Hematopoietic multipotent progenitor cell (in vitro differentiated cells): ENCODE data around the gene GGNBP2. TPM values are rescaled to one million over a fixed set of nuclear protein-coding genes. Genes with fewer than 3 reads are reported as not detected.

ENCODE experiments used
- DNase-seq, 3 donors: peaks; one replicate each; pipeline ENCODE4 v3.0.0-alpha.2; 2011 to 2015; ENCODE audit warnings: low read depth in 2 of 3, low spot score in 2 of 3
- total RNA-seq: library from RNA; depleted of rRNA; stranded (reverse); fragments of >200 nt; gene quantifications from one replicate; pipeline ENCODE4 v1.2.3, GENCODE V29; 2012

Gene GGNBP2
- total RNA-seq, 1 donor = 62.7 TPM

DNA sequence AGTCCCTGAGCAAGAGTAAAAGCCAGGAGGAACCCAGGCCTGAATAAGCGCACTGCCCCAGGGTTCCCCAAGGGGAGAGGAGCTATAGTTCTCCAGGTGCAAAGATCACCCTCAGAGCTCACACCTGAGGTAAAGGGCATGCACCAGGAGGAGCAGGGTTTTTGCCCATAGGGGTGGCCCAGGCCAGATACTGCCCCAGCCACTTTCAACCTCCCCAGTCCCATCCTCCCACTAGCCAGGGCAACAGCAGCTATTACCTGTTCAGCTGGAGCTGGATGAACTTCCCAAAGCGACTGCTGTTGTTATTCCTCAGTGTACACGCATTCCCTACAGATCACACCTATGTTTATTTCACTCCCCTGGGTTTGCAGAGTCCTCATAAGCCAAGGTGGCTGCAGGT, 29.9 kb upstream of the GGNBP2 start:
- DNase-seq = no peak

DNA sequence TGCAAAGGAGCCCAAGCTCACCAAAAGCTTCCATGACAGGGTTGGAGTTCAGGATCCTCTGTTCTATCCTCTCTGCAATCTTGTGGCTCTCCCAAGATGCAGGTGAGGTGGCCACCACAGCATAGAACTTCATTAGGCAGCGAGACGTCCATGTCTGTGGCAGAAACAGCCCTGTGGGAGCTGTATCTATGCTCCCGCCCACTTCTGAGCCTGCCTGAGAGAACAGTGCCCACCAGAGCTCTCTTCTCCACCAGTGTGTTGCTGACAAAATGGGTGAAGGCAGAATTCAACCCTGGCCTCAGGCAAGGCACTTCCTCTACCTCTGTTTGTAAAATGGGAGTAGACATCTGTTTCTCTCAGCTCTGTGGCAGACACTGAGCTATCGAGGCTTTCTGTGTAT, 28.9 kb upstream of the GGNBP2 start:
- DNase-seq = no peak

DNA sequence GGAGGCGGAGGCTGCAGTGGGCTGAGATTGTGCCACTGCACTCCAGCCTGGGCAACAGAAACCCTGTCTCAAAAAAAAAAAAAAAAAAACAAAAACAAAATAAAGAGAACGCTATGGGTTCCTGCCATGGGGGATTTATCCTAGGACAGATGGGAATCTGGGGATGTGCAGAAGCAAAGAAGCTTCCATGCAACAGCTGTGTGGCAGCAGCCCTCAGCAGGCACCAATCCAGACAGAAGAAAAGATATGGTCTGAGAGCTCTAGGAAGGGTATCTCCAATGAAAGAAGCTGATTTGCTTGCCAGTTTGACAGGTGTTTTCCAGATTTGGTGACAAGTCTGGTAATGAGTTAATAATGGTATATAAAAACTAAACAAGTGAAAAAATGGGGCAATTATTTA, 21.6 kb upstream of the GGNBP2 start:
- DNase-seq = no peak

DNA sequence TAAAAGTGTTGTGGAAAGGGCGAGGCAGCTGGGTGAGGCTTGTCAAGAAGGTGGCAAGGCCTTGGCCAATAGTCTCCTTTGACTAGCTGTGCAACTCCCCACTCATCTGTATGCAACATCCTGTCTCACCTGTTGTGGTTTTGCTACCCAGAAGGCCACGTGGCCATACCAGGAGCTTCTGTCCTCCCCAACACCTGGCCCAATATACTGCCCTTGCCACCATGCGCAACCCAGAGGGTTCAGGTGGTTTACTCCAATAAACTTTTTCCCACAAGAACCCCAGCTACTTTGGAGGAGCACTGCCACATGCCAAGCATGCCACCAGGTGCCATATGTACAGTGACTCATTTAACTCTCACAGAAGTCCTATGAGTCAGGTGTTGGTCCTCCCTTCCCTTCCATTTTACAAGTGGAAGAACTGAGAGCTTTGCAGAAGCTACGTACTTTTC, 20.3 kb upstream of the GGNBP2 start:
- no peak for DNase-seq

GRCh38 chr17:36525113-36525512, 19.6 kb upstream of the GGNBP2 start:
- DNase-seq = no peak

GRCh38 chr17:36525888-36526287, 18.8 kb upstream of the GGNBP2 start:
- no peak for DNase-seq

GRCh38 chr17:36527621-36528250, 17.0 kb upstream of the GGNBP2 start:
- no peak for DNase-seq

GRCh38 chr17:36529121-36529520, 15.6 kb upstream of the GGNBP2 start:
- no peak for DNase-seq

- DNase-seq = no peak
These were observed 12.2 kb upstream of the GGNBP2 start for GRCh38 chr17:36532435-36532975.

DNA sequence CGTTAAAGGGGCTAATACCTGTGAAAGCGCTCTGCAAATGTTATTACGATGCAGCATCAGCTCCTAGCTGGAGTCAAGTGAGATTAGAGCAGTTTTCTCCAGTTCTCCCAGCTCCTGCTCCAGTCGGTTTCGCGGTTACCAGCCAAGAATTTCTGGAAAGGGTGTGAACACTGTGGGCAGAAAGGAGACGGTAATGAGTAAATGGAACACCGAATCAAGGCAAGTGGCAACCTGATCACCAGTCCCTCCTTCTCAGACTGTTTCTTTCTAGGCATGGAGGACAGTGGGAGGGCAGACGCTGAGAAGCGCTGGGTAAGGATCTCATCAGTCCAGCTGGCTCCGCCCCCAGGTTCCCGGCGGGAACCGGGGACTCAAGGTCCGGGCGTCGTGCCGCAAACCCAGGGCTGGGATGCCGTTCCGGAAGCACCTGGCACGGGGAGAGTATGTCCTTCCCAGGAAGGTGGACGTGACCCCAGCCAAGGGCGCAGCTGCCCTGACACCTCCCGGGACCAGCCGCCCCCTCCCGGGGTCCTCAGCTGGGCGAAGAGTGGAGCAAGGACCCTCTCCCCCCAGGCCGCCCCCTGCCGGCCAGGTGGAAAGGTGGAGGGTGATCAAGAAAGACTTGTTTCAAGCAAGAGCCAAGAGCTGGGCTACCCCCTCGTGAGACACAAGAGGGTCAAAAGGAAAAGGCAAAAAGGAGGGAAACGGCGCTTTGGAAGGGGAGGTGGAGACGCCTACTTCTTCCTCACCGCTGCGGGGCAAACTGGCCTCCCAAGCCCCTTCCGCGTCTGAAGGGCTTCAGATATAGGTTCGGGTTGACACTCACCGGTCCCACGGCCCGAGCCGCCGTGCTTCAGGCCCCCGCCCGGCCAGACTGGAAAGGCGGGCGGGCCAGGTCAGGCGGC, 10.5 kb upstream of the GGNBP2 start:
- peak; percentile 6 to 44 (median 41) for DNase-seq

DNA sequence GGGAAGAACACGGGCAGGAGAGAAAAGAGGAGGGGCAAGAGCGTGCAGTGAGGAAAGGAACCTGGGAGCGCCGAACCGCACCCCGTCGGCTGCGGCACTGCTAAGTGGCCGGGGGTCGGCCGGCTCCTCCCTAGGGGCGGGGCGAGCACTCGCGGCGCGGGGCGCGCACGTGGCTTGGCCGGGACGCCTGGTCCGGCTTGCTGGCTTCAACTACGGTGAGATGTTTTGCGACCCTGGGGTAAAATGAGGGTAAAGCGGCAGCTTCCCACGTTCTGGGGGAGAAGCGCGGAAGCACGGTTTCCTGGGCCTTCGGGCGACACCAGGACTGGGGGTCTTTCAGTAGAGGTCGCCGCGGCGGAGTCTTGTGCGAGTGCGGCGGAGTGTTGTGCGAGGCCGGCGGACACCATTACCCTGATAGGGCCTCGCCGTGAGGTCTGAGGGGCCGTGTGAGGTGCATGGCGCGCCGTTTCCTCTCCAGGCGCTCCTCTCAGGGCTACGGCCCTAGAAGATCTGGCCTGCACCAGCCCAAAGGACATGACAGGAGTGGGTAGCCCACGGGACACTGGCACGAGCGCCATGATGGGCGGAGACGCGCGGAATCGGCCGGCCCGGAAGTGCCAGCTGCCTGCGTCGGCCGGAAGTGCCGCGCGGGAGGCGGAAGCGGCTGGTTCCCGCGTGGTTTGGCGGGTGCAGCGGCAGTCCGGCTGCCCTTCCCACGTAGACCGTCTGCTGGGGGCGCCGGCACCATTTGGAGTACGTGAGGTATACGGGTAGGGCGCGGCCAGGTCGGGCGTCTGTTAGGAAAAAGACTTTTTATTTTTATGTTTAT, 9.7 kb upstream of the GGNBP2 start, which contains the start of the genes MYO19 and PIGW:
MYO19 (minus strand) TSS at position 29 of the 829 bp plus-strand sequence. CDS start 2,330 bp downstream, outside the sequence.
PIGW (plus strand) TSS at position 148 of the 829 bp plus-strand sequence. CDS start 2,115 bp downstream, outside the sequence.
- DNase-seq = peak; percentile 65 to 92 (median 88)

DNA sequence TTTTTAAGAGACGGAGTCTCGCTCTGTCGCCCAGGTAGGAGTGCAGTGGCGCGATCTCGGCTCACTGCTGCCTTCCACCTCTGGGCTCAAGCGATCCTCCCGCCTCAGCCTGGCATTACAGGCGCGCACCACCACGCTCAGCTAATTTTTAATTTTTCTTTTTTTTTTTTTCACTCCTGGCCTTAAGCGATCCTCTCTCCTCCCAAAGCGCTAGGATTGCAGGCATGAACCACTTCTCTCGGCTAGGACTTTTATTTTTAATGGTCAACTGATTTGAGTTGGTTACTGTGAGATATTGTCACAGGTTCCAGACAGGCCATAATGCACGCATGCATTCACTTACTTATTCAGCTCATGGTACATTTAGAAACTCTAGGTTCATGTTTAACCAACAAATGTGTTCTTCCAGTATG, 9.0 kb upstream of the GGNBP2 start:
- DNase-seq = no peak

DNA sequence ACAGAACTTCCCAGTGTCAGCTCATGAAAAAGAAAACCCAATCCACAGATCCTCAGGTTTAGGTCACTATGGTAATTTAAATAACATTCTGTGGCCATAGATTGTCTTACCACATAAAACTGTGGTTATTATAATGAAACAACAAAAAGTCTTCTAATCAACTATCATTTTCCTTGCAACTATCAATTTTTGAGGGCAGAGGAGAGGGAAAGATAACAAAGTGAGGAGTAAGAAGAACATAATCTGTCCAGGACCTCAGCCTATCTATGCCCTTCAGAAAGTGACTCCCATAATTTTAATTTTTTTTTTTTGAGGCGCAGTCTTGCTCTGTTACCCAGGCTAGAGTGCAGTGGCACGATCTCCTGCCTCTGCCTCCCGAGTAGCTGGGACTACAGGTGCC, 4.0 kb upstream of the GGNBP2 start:
- no peak for DNase-seq

GRCh38 chr17:36542755-36543154, 2.0 kb upstream of the GGNBP2 start:
- DNase-seq = no peak

DNA sequence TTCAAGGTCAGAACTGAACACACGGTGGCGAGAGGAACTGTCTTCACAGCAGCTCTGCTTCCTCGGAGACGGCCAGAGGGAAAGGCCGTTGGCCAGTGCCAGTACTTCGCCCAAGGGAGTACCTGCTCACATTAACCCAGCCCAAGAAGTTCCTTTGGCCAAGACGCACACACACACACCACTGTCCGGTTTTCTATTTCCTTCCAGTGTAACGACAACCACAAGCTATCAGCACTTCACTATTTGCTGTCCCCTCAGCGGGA, 744 bp upstream of the GGNBP2 start:
- peak; percentile 16 to 51 (median 28) for DNase-seq

GRCh38 chr17:36545077-36545464, 352 bp downstream of the GGNBP2 start:
- DNase-seq = no peak

- peak; percentile 86 to 98 (median 98) for DNase-seq
These were observed 1.0 kb downstream of the GGNBP2 start for GRCh38 chr17:36545465-36546417.

- DNase-seq = peak in 1 of 3 donors; percentile 7
These were observed 1.8 kb downstream of the GGNBP2 start for GRCh38 chr17:36546418-36547093.

GRCh38 chr17:36547776-36548175, 3.1 kb downstream of the GGNBP2 start:
- DNase-seq = no peak
